ENCODE data around the gene KCNT2. TPM values are rescaled to one million over a fixed set of nuclear protein-coding genes. Genes with fewer than 3 reads are reported as not detected.

The KCNT2 gene
- total and polyA plus RNA-seq, 10 of the 15 experiments (the other 5 are each of a cell fraction or from before 2014, with no cell fraction given), result not detected

DNA sequence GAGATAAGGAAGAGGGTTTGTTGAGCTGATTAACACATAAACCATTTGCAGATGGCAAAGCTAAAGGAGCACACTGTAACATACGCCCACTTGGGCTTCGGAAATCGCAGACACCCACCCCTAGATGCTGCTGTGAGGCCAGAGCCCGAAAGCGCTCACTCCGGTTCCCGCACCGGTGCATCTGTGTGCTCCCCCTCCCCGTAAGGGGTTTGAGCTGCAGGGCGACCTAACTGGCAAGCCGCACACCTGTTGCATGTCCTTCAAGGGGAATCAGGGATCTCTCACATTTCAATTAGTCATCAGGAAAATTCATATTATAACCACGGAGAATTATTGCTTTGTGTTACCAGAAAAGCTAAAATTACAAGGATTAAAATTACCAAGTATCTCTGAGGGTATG lies 42.2 kb upstream of the KCNT2 start:
- ChIA-PET CTCF (no interaction called here), SMC1A (ENCODE audit: uncharacterized antibody, unreplicated experiment) (no interaction called here), POLR2A (no interaction called here), RAD21 (ENCODE audit: unreplicated experiment) (no interaction called here)
- TF ChIP-seq RBBP5 (conservative IDR thresholded peaks at IDR 0.05), result no peak
- no peak for TF ChIP-seq BACH1 (IDR thresholded peaks at IDR 0.05; ENCODE audit: borderline replicate concordance)
- TF ChIP-seq TCF3 (IDR thresholded peaks at IDR 0.05; ENCODE audit: borderline replicate concordance, insufficient read depth, low read depth, low read length), result no peak
- TF ChIP-seq BHLHE40 (IDR thresholded peaks at IDR 0.05; ENCODE audit: borderline replicate concordance in 1 of 2, low read depth in 2 of 2, low read length in 1 of 2), result no peak
- TF ChIP-seq RELA (IDR thresholded peaks at IDR 0.05; ENCODE audit: borderline replicate concordance, partially characterized antibody), result no peak
- TF ChIP-seq DPF2 (IDR thresholded peaks at IDR 0.05), result no peak
- TF ChIP-seq MLLT1 (IDR thresholded peaks at IDR 0.05), result no peak
- no peak for TF ChIP-seq RAD21 (IDR thresholded peaks at IDR 0.05; ENCODE audit: insufficient read depth, low read depth, low read length)
- no peak for TF ChIP-seq ZNF274 (IDR thresholded peaks at IDR 0.05; ENCODE audit: insufficient read depth, insufficient read length)
- TF ChIP-seq ZNF24 (IDR thresholded peaks at IDR 0.05), result no peak
- no peak for TF ChIP-seq IRF4 (IDR thresholded peaks at IDR 0.05; ENCODE audit: low read depth, low read length)
- no peak for TF ChIP-seq CBX3 (IDR thresholded peaks at IDR 0.05; ENCODE audit: borderline replicate concordance, low read depth)
- TF ChIP-seq, protein P1, sequence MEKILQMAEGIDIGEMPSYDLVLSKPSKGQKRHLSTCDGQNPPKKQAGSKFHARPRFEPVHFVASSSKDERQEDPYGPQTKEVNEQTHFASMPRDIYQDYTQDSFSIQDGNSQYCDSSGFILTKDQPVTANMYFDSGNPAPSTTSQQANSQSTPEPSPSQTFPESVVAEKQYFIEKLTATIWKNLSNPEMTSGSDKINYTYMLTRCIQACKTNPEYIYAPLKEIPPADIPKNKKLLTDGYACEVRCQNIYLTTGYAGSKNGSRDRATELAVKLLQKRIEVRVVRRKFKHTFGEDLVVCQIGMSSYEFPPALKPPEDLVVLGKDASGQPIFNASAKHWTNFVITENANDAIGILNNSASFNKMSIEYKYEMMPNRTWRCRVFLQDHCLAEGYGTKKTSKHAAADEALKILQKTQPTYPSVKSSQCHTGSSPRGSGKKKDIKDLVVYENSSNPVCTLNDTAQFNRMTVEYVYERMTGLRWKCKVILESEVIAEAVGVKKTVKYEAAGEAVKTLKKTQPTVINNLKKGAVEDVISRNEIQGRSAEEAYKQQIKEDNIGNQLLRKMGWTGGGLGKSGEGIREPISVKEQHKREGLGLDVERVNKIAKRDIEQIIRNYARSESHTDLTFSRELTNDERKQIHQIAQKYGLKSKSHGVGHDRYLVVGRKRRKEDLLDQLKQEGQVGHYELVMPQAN (conservative IDR thresholded peaks at IDR 0.05), result no peak
- TF ChIP-seq POLR2AphosphoS2 (IDR thresholded peaks at IDR 0.05; ENCODE audit: low read depth, low read length), result no peak
- TF ChIP-seq CHD4 (IDR thresholded peaks at IDR 0.05), result no peak
- TF ChIP-seq ZNF622 (IDR thresholded peaks at IDR 0.05), result no peak
- no peak overlapping the region for H3K4me2 ChIP-seq (ENCODE audit: control insufficient read depth, insufficient read depth)
- BruUV-seq (replicated peaks), result no TSS peak
- H2AFZ ChIP-seq (ENCODE audit: control insufficient read depth, low read depth, low read length), result no peak overlapping the region
- H3K4me3 ChIP-seq, result no peak overlapping the region
- H4K20me1 ChIP-seq (ENCODE audit: control insufficient read depth, insufficient read depth), result no peaks in the 10 kb centered on the region
- no peaks in the 10 kb centered on the region for H3K27me3 ChIP-seq (replicated peaks in 1 of 2; ENCODE audit: control insufficient read depth in 2 of 2, insufficient read depth in 2 of 2, low read length in 1 of 2)
- 59% methylated on average over 12 of the region's 12 CpGs for WGBS (ENCODE audit: insufficient coverage, insufficient replicate concordance, low lambda C conversion rate, missing lambda C conversion rate)
- no peak for DNase-seq (ENCODE audit: low read depth, low spot score)
- no peaks in the 10 kb centered on the region for H3K36me3 ChIP-seq (ENCODE audit: control insufficient read depth in 2 of 2, insufficient read depth in 2 of 2, low read length in 1 of 2)
- H3K4me1 ChIP-seq (ENCODE audit: control insufficient read depth, insufficient read depth, low read length), result no peaks in the 10 kb centered on the region
- intact Hi-C loops (cut with micrococcal nuclease; ENCODE audit: unreplicated experiment), result no loop called here
- H3K79me2 ChIP-seq (ENCODE audit: control insufficient read depth, insufficient read depth, low read length), result no peaks in the 10 kb centered on the region
- ATAC-seq, result no peak
- H3K27ac ChIP-seq (ENCODE audit: control insufficient read depth, insufficient read depth), result no peak overlapping the region
- FAIRE-seq, result no peak
- no peak overlapping the region for H3K9ac ChIP-seq (ENCODE audit: control insufficient read depth, insufficient read depth, low read length)
- in situ Hi-C loops (cut with MboI), result loop anchor here (25.0 kb wide), 1 partner anchor 338 kb away; no protein-coding TSS in a partner anchor
- no peaks in the 10 kb centered on the region for H3K9me3 ChIP-seq (replicated peaks; ENCODE audit: control insufficient read depth, insufficient read depth, low read length)

Data from GM12878 (cell line).